BJ (cell line): Measurements from ENCODE around the gene STRN3. TPM values are rescaled to one million over a fixed set of nuclear protein-coding genes. Genes with fewer than 3 reads are reported as not detected.

Experiments used
- CTCF ChIA-PET: fragments of 350-600 bp; formaldehyde crosslinking; extraction: SDS; loops from one replicate; lab custom pipeline; 2021; ENCODE audit warnings: antibody characterized with exemption, inconsistent platforms; lab: Yijun Ruan, JAX
- POLR2A ChIA-PET: fragments of 300-600 bp; sonication (Branson Sonifier 250); formaldehyde crosslinking; extraction: SDS; loops from one replicate; lab custom pipeline; 2021; ENCODE audit warnings: antibody characterized with exemption; lab: Charles Lee
- DNase-seq: peaks from one replicate; pipeline ENCODE4 v3.0.0-alpha.2; 2011; ENCODE audit warnings: low read depth
- H3K27me3 ChIP-seq: 2 replicates; pipeline ENCODE4 v1.6.0; 2011; ENCODE audit warnings: low read length; ENCODE audit not compliant: control insufficient read depth, insufficient read depth
- H3K36me3 ChIP-seq: 2 replicates; pipeline ENCODE4 v1.5.1; 2011; ENCODE audit warnings: low read length; ENCODE audit not compliant: control insufficient read depth, insufficient read depth
- H3K4me3 ChIP-seq: 2 replicates; pipeline ENCODE4 v1.5.1; 2011; ENCODE audit warnings: low read depth, mild to moderate bottlenecking, control low read depth, low read length
- CTCF ChIP-seq: IDR thresholded peaks from 2 replicates; pipeline ENCODE4 v1.5.1; 2011; ENCODE audit warnings: low read depth, mild to moderate bottlenecking, control low read depth, inconsistent platforms, low read length, moderate library complexity; ENCODE audit not compliant: insufficient read depth
- polyA plus RNA-seq: library from polyadenylated mRNA; depleted of rRNA; stranded (reverse); fragments of >200 nt; gene quantifications from 2 replicates; pipeline ENCODE4 v1.2.3, GENCODE V29; 2011

STRN3 gene
- polyA plus RNA-seq, 1 experiment = 14.8 TPM

GRCh38 chr14:31022386-31022785, 3.8 kb downstream of the STRN3 start:
- H3K27me3 ChIP-seq = no peaks in the 10 kb centered on the region
- no peak for DNase-seq
- POLR2A ChIA-PET = no interaction called here
- H3K4me3 ChIP-seq = no peak overlapping the region
- CTCF ChIA-PET = no interaction called here
- no peak for TF ChIP-seq CTCF
- peaks cover 3% of the 10 kb centered on the region; the same call in 1 of the 2 replicates for H3K36me3 ChIP-seq

- Histone ChIP-seq H3K4me3 (no peak overlapping the region), H3K36me3 (peaks cover 3% of the 10 kb centered on the region; the same call in 1 of the 2 replicates), H3K27me3 (no peaks in the 10 kb centered on the region)
- ChIA-PET CTCF (no interaction called here), POLR2A (no interaction called here)
- DNase-seq = no peak
- TF ChIP-seq CTCF = no peak
Observed at GRCh38 chr14:31021576-31021949, 4.6 kb downstream of the STRN3 start.

DNA sequence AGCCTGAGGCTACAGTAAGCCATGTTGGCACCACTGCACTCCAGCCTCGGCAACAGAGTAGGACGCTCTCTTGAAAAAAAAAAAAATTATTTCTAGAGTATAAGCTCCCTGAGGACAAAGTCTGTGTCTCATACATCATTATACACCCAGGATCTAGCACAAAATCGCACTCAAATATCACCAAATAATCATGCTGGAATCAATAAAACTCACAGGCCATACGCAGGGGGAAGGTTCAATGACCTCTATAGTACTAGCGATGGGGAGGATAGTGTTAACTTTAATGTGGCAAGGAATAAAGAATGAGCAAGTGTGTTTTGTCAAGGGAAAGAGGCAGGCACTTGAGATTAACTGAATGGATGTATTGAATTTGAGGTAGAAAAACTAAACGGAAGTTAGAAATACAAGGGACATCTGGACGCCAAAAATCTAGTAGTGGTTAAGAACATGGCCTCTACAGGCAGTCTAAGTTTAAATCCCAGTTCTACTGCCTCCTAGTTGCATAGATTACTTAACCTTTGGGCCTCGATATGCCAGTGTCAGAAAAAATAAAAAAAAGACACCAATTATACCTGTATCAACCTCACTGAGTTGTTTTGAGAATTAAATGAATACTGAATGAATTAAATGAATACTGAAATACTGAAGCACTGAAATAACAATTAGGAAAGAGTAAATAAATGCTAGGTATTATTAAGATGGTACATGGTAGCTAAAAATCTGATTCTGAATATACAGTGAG, 5.2 kb downstream of the STRN3 start:
- CTCF ChIA-PET = no interaction called here
- peaks cover 3% of the 10 kb centered on the region; the same call in 1 of the 2 replicates for H3K36me3 ChIP-seq

GRCh38 chr14:31018057-31018645, 8.0 kb downstream of the STRN3 start:
- Histone ChIP-seq H3K36me3 (peaks cover 3% of the 10 kb centered on the region; the same call in 1 of the 2 replicates), H3K27me3 (no peaks in the 10 kb centered on the region), H3K4me3 (no peak overlapping the region)
- DNase-seq = no peak
- POLR2A ChIA-PET = no interaction called here
- CTCF ChIA-PET = no interaction called here
- no peak for TF ChIP-seq CTCF

More for the DNA sequence above, 5.2 kb downstream of the STRN3 start:
- Histone ChIP-seq H3K4me3 (no peak overlapping the region), H3K27me3 (no peaks in the 10 kb centered on the region)
- no peak for TF ChIP-seq CTCF
- no peak for DNase-seq
- POLR2A ChIA-PET = no interaction called here

DNA sequence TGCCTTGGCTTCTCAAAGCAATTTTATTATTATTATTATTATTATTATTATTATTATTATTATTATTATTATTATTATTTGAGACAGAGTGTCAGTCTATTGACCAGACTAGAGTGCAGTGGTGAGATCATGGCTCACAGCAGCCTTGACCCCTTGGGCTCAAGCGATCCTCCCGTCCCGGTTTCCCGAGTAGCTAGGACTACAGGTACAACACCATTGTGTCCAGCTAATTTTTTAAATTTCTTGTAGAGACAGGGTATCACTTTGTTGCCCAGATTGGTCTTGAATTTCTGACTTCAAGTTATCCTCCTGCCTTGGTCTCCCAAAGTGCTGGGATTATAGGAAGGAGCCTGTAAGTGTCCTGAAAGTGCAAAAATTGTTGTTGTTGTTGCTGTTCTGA, 12.3 kb downstream of the STRN3 start:
- ChIA-PET POLR2A (no interaction called here), CTCF (no interaction called here)

More for the DNA sequence above, 12.3 kb downstream of the STRN3 start:
- no peak for TF ChIP-seq CTCF
- H3K4me3 ChIP-seq = no peak overlapping the region
- no peaks in the 10 kb centered on the region for H3K27me3 ChIP-seq
- H3K36me3 ChIP-seq = peaks cover 3% of the 10 kb centered on the region; the same call in 1 of the 2 replicates
- no peak for DNase-seq
